Fibroblast of gingiva (primary cell): ENCODE results near the gene TEDC1.
"Not testable (repeated sequence)": the region's sequence is repeated elsewhere in the genome, so short reads cannot be mapped to it uniquely, and the experiment has no call there.

Experiments
- DNase-seq: peaks from one replicate; pipeline ENCODE4 v3.0.0-alpha.2; 2011; ENCODE audit warnings: low read depth

Gene TEDC1

GRCh38 chr14:105540811-105541210, 49.8 kb downstream of the TEDC1 start:
- no peak for DNase-seq

DNA sequence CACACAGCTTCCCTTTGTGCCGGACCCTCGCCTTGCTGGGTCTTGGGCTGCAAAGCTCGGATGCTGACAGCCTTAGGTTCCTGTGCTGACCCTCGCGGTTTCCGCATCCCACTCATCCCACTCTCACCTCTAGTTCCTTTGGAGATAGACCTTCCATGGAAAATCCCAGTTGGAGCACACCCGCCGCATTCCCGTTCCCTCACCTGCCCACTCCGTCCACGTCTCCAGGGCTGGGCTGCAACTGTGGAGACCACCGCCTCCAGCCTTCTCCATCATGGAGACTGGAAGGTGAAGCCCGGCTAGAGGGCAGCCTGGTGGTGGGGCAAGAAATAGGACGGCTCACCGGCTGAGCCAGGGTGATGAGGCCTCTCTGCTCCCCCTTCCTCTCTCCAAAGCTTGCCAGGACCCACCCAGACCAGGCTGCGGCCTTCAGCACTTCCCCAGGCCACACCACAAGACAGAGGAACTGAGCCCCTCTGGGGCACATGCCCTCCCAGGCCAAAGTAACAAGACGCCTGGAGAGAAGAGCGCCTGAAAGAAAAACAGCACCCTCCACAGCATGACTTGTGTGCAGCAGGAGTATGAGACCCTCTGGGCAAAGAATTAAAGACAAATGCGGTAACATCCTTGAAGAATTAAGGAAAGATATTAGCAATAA, 50.3 kb downstream of the TEDC1 start:
- DNase-seq, result no peak

- not testable (repeated sequence) for DNase-seq
These were observed 54.6 kb downstream of the TEDC1 start for GRCh38 chr14:105545676-105546075.

- DNase-seq, result not testable (repeated sequence)
These were observed 55.4 kb downstream of the TEDC1 start for GRCh38 chr14:105546410-105546809.

- DNase-seq, result not testable (repeated sequence)
These were observed 56.0 kb downstream of the TEDC1 start for GRCh38 chr14:105547072-105547471.

- no peak for DNase-seq
These were observed 56.7 kb downstream of the TEDC1 start for GRCh38 chr14:105547741-105548169.
